GM18867 (cell line): ENCODE results near the gene IQGAP3.
A peak's percentile ranks its signal among the peaks of the same experiment; 100 is the strongest.
"Not testable (repeated sequence)": the region's sequence is repeated elsewhere in the genome, so short reads cannot be mapped to it uniquely, and the experiment has no call there.

Experiments
- ATAC-seq: cut with Tn5 transposase; IDR thresholded peaks from one replicate; pipeline ENCODE4 v1.9.1; 2021; ENCODE audit warnings: mild to moderate bottlenecking, moderate library complexity; ENCODE audit not compliant: unreplicated experiment

IQGAP3 gene

DNA sequence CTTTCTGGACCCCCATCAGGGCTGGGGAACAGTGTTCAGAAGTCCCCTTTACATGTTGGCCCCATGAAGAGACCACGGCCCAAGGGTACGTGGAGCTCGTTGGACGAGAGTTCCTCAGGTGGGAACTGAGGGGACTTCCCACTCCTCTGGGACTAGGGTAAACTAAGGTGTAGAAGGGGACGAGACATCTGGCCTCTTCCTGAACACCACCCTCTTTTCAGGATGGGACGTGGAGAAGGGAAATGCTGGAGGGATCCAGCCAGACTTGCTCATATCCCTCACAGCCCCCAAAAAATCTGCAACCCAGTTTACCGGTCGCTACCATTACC lies 21.3 kb upstream of the IQGAP3 start:
- no peak for ATAC-seq

DNA sequence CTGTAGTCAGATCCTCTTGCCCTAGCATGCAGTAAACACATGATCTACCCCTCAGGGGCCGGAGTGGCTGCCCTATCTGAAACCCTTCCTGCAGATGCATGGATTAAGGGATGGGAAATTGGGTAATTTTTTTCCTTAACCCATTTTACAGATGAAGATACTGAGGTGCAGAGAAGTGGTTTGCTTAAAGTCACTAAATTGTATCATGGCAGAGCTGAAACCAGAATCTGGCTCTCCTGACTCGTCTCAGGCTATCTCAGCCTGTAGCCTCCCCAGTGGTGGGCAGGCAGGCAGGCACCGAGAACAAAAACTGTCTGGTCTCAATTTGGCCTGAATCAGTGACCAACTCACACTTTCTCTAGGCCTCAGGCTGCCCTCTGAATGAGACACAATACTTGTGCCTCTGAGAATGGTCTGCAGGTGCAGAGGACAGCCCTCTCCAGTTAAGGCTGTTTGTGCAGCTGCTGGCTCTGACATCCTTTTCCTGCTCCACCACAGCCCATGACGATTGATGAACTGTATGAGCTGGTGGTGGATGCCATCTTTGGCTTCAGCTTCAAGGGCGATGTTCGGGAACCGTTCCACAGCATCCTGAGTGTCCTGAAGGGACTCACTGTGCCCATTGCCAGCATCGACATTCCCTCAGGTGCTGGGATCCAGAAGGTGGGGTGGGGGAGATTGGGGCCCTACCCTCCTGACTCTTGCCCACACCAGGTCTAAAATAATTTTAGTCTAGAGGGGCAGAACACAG lies 20.7 kb upstream of the IQGAP3 start:
- ATAC-seq: no peak

DNA sequence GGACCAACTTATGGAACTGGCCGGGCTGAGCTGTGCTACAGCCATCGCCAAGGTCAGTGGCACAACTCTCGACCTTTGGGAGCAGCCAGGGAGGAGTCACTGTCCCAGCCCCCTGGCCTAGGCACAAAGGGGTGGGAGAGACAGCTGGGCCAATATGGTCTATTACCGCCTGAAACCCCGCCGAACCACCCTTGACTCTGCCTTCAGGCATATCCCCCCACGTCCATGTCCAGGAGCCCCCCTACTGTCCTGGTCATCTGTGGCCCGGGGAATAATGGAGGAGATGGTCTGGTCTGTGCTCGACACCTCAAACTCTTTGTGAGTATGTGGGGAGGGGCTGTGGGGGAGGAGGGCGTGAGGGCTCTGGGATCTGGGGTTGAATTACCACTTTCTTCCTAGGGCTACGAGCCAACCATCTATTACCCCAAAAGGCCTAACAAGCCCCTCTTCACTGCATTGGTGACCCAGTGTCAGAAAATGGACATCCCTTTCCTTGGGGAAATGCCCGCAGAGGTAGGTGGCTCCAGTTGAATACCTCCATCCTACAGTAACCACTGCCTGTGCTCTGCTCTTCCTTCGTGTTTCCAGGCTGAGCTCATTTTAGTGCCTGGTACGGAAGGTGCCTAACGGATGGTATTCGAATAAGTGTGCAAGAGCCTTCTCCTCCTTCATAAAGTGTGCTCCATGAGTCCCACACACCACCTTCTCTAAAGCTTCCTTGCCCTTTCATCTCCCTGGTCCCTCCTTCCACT lies 20.0 kb upstream of the IQGAP3 start:
- no peak for ATAC-seq

DNA sequence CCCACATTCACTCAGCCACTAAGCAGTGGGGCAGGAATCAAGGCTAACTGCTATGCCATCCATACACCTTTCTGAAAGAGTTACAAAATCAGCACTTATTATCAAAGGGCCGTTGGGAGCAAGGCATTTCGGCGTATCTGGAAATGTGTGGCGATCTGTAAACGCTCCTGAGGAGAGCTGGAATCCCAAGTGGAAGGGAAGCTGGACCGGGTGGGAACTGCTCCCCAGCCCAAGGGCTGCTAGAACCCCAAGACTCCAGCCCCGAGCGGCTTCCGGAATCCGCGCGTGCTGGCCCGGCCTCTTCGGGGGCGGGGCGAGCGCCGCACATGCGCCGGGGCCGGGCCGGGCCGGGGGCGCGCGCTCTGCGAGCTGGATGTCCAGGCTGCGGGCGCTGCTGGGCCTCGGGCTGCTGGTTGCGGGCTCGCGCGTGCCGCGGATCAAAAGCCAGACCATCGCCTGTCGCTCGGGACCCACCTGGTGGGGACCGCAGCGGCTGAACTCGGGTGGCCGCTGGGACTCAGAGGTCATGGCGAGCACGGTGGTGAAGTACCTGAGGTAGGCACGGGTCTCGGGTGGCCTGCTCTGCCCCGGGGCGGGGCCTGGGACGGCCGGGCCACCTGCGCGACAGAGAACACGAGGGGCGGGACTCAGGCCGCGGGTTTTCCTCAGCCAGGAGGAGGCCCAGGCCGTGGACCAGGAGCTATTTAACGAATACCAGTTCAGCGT lies 19.2 kb upstream of the IQGAP3 start, which contains the start of gene NAXE:
TSS of gene NAXE (plus strand) at position 345 of the 726 bp plus-strand sequence. CDS start at position 374, 29 bp downstream.
- peak; percentile 88 for ATAC-seq

DNA sequence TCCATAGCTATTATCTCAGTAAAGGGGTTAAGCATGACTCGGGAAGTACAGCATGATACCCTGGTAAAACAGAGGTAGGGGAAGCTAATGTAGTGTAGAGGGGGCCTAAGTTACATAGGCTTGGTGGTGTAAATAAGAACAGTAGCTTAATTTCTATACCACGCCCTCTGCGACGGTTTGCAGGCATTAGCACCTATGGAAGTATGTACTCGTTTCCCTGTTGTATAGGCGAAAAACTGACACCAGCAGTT lies 18.7 kb upstream of the IQGAP3 start:
- ATAC-seq: no peak

DNA sequence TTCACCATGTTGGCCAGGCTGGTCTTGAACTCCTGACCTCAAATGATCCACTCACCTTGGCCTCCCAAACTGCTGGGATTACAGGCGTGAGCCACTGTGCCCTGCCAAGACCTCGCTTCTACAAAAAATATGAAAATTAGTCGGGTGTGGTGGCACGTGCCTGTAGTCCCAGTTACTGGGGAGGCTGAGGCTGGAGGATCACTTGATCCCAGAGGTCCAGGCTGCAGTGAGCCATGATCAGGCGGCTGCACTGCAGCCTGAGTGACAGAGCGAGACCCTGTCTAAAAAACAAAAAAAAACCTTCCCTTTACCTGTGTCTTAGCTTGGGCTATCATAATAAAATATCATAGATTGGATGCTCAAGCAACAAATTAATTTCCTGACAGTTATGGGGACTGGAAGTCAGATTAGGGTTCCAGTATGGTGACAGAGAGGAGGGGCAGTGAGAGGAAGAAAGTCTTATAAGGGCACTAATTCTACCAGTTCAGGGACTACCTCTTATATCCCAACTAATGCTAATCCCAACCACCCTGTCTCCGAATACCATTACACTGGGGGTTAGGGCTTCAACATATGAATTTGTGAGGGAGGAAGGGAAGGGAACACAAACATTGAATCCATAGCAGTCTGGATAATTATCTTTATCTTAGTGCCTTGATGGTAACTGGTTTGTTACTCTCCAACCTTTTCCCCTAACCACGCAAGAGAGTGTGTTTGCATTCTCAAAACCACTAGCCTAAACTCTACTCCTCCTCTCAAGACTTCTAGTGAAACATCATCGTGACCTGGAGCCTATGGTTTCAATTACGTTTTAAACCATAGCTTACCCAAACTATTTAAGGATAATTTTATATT lies 18.2 kb upstream of the IQGAP3 start:
- no peak for ATAC-seq

DNA sequence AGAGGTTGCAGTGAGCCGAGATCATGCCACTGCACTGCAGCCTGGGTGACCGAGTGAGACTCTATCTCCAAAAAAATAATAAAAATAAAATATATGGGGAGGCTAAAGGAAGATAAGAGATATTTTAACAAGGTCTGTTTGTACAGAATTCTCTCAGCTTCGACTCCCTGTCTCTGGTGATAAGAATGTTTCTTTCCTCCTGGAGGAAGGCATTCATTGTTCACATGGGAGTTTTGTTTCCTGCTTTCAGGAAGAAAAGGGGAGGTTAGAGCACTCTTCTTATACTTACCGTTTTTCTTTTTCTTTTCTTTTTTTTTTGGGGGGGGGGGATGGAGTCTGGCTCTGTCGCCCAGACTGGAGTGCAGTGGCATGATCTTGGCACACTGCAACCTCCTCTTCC lies 17.2 kb upstream of the IQGAP3 start:
- no peak for ATAC-seq

DNA sequence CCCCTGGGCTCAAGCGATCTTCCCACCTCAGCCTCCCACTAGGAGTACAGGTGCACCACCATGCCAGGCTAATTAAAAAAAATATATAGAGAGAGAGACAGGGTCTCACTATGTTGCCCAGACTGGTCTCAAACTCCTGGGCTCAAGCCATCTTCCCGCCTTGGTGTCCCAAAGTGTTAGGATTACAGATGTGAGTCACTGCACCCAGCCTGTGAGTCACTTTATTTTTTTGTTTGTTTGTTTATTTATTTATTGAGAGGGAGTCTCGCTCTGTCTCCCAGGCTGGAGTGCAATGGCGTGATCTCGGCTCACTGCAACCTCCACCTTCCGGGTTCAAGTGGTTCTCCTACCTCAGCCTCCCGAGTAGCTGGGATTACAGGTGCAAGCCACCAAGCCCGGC lies 15.6 kb upstream of the IQGAP3 start:
- ATAC-seq: not testable (repeated sequence)

DNA sequence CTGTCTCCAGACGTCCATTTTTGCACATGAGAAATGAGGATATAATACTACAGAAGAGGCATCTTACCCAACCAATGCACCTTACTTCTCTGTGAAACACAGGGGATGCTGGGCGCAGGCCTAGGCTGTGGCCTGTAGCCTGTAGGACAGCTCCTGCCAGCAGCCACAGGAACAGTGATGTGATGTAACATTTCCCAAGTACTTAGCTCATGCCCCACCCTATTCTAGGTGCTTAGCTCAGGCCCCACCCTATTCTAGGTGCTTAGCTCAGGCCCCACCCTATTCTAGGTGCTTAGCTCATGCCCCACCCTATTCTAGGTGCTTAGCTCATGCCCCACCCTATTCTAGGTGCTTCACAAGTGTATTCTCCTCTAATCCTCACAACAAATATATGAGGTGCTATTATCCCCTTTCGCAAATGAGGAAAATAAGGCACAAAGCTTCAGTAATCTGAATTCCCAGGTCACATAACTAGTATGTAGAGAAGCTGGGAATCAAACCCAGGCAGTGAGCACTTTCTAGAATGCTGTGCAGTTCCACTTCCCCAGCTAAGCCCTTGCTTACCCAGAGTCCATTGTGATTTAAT lies 14.6 kb upstream of the IQGAP3 start:
- ATAC-seq: no peak

DNA sequence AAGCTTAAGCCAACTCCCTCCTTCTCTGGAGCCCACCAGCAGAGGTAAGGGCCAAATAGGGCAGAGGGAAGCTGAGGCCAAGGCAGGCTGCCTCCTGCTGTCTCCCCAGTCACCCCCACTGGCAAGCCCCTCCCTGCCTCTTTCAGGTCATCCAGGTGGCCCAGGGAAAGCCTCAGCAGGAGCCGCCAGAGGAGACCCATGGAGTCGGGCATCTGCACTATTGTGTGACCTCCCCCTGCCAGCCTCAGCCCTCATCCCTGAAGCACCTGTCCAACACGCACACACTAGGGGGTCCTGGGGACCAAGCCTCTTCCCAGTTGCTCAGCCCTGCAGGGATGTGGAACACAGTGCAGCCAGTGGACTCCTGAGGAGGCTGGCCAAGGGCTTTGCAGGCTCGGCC lies 14.0 kb upstream of the IQGAP3 start:
- no peak for ATAC-seq

DNA sequence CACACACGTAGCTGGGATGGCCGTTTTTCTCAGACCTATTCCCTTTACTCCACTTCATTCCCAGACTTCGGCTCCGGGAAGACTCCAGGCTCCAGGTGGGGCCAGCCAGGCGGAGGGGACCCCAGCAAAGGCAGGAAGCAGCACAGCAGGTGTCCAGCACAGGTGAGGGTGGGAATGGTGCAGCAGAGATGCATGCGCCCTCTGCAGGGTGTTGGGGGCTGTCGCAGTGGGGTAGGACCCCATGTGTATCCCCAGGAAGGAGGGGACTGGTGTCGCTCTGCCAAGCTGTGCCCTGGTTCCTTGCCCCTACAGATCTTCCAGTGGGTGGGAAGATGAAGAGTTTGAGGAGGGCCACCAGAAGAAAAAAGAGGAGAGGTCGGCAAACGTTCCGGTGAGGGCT lies 12.4 kb upstream of the IQGAP3 start:
- ATAC-seq: no peak

DNA sequence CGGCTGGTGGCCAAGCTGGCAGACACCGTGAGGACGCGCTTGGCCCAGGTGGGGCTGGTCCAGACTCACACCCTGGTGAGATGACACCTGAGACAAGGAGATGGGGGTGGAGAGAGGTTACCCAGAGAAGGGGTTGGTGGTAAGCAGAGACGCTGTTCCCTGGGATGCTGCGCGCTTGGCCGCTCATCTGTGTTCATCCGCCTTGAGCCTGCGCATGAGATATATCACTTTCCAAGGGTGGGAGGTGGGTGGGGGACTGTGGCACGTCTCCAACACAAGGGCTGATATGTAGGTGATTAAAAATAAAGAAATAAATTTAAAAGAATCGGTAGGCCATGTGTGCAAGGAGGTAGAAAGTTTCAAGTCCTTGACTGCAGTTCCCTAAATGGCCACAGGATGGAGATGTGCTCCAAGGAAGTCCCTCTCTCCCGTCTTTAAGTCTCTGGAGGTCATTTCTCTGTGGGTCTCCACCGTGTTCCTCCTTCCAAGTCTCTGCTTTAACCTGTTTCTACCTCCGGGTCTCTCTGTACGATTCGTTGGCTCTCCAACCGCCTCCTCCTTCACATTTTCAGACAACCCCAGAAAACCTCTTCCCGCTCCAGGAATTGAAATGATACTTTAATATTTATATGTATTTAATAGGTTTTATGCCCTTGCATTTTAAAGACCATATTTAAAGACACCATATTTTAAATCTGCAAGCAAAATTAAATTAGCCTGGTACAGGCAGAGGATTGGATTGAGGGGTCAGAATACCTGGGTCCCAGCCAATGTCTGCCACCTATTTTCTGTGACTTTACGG lies 11.7 kb upstream of the IQGAP3 start:
- ATAC-seq: no peak

DNA sequence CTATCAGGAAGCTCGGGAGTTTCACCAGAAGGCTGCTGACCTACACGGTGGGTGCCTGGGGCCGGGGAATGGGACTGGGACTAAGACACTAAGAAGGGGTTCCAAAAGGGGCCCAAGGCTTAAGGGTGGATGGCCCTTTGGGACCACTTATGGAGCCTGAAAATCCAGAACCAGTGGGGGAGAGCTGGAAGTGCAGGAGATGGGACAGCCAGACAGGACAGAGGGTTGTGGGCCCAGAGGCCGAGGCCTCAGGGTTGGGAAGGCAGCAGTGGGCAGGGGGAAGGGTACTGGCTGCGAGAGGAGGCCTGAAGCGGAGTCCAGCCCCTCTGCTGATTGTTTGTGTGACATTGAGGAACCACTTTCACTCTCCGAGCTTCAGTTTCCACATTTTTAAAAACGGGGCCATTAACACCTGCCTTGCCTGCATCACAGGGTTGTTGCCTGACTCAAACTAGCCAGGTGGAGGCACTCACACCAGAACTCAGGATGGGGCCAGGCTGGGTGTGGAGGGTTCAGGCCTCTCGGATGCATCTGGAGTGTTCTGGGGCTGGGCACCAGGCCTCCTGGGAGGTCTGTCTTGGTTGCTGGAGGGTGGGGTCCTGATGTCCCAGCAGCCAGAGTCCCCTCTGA lies 10.1 kb upstream of the IQGAP3 start:
- ATAC-seq: no peak

DNA sequence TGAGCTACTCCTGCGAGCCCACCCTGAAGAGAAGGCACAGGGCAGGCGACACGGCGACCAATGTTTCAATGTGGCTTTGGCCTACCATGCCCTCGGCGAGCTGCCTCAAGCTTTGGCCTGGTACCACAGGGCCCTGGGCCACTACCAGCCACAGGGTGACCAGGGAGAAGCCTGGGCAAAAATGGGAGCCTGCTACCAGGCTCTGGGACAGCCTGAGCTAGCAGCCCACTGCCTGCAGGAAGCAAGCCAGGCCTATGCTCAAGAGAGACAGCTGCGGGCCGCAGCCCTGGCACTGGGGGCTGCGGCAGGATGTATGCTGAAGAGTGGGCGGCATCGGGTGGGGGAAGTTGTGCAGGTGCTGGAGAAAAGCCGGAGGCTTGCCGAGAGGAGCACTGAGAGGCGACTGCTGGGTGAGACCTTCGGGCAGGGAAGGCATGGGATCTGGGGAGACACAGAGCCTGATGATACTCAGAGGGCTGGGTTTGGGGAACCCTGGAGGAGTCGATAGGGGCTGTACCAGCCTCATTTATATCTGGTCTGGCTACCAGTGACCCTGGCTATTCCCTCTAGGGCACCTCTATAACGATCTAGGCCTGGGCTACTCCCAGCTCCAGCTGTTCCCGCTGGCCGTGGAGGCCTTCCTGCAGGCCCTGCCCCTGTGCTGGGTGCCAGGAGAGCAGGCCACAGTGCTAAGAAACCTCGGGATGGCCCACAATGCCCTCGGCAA lies 9.5 kb upstream of the IQGAP3 start:
- no peak for ATAC-seq

DNA sequence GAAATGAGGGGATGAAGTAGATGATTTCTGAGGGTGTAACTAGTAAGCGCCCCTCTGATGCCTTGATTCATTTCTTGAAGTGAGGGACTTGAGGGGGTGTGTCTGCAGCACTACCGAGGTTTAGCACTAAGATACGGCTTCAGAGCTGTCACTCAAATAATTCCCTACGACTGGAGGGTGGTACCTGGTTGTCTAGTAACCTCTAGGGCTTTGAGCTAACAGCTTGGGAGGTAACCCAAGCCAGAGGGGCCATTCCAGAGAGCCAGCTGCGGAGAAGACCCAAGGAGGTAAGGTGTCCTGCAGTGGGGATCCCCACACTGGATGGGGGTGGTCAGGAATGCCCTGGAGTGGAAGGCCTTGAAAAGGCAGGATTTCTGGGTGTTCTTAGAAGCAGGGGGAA lies 7.1 kb upstream of the IQGAP3 start, which contains the start of gene TTC24:
TSS of gene TTC24 (plus strand) at position 252 of the 400 bp plus-strand sequence. CDS start 1,642 bp downstream, outside the sequence.
- no peak for ATAC-seq

DNA sequence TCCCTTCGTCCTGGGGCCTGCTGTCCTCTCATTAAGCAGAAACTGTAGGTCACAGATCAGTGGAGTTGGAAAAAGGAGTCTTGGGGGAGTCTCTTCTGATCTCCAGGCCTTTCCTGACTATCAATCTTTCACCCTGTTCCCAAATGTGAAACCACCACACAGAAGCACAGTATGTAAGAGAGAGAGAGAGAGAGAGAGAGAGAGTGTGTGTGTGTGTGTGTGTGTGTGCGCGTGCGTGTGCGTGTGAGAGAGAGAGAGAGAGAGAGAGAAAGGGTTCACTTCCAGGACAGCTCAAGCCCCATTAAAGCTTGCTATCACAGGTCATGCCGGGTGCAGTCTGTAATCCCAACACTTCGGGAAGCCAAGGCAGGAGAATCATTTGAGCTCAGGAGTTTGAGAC lies 5.7 kb upstream of the IQGAP3 start:
- ATAC-seq: no peak

DNA sequence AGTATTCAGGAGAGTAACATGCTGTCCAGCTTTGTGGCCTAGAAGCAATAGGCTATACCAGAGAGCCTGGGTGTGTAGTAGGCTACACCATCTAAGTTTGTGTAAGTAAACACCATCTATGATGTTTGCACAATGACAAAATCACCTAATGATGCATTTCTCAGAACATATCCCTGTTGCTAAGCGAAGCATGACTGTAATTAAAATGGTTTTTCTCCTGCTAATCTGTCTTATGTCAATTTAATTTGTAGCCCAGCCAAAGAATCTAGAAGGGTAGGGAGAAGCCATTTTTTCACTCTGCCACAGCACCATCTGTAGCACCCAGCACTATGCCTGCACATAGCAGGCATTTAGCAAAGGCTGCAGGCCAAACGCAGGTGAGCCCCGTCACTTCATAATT lies 5.2 kb upstream of the IQGAP3 start:
- no peak for ATAC-seq

DNA sequence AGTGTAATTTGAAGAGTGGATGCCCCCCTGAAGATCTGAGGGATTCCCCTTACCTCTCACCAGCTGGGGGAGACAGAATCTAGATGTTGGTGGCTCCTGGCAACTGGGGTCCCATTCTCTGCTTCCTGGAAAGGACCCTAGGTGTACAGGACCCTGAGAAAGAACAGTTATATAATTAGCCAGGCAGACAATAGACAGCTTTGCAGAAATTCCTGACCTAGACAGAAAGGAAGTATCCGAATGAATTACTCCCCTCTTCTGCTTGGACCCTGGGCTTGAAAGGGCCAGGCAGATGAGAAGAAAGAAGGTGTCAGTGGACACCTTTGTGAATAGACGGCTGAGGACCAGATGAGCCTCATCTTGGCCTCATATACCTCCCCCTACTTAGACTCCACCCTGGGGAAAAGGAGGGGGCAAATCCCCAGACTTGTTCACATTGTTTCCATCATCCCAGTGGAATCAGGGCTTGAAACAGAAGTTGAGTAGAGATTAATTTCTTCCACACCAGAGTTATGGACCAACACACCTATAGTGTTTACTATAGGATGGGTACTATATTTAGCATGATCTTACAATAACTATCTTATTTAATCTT lies 1.8 kb upstream of the IQGAP3 start:
- no peak for ATAC-seq

DNA sequence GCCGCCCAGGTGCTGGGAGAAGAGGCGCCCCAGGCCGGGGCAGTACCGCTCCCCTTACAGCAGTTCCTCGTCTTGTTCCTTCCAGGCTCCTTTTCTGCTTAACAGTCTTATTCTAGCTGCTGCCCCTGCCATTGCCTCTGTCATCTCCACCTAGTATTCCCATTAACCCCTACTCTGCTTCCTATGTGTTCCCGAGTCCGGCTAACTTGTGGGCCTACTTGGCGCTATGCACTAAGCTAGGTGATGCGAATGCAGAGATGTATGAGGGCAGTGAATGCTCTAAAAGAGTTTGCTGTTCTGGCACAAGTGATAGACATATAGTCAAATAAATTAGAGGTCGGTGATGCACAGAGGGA lies 276 bp upstream of the IQGAP3 start:
- ATAC-seq: no peak
